ENCODE data around the gene MYH6. TPM values are rescaled to one million over a fixed set of nuclear protein-coding genes. Genes with fewer than 3 reads are reported as not detected.

Gene MYH6
- total and polyA plus RNA-seq, 12 donors, result 76.6 to 7,525 (median 314) TPM

- Histone ChIP-seq H3K4me3 (peak overlapping the region in 2 of 10 donors; percentile 18 to 33), H3K4me1 (peaks cover 0 to 44% (median 7%) of the 10 kb centered on the region in 9 donors), H3K9me3 (no peaks in the 10 kb centered on the region), H3K27ac (peak overlapping the region in 7 of 10 donors; percentile 1 to 87 (median 36)), H3K36me3 (peaks cover 0 to 66% (median 0%) of the 10 kb centered on the region in 9 donors), H3K27me3 (peaks cover 0 to 10% (median 0%) of the 10 kb centered on the region in 7 donors)
- DNase-seq (no peak), ATAC-seq (peak in 2 of 8 donors; percentile 1)
- no peak for TF ChIP-seq CTCF (IDR thresholded peaks at IDR 0.05)
- intact Hi-C loops (cut with DNase I), result loop anchor here in 1 of 10 donors (5.0 kb wide), 1 partner anchor 43 kb away; no protein-coding TSS in a partner anchor
- 47 to 66% methylated on average over 14 of the region's 14 CpGs for WGBS, 2 donors
Measured at GRCh38 chr14:23404331-23404900, 3.7 kb downstream of the MYH6 start.

GRCh38 chr14:23403908-23404307 lies 4.2 kb downstream of the MYH6 start:
- peak overlapping the region in 2 of 10 donors; percentile 18 to 33 for H3K4me3 ChIP-seq
- DNase-seq (no peak), ATAC-seq (no peak)
- peaks cover 0 to 39% (median 2%) of the 10 kb centered on the region in 9 donors for H3K4me1 ChIP-seq
- H3K27ac ChIP-seq, result peak overlapping the region in 7 of 10 donors; percentile 1 to 87 (median 36)
- H3K36me3 ChIP-seq, result peaks cover 0 to 70% (median 0%) of the 10 kb centered on the region in 9 donors
- 39 to 52% methylated on average over 4 of the region's 4 CpGs for WGBS, 2 donors
- no peak for TF ChIP-seq CTCF (IDR thresholded peaks at IDR 0.05)
- H3K27me3 ChIP-seq, result peaks cover 0 to 10% (median 0%) of the 10 kb centered on the region in 7 donors
- H3K9me3 ChIP-seq, result no peaks in the 10 kb centered on the region
- intact Hi-C loops (cut with DNase I), result loop anchor here in 1 of 10 donors (5.0 kb wide), 1 partner anchor 43 kb away; no protein-coding TSS in a partner anchor

- DNase-seq (no peak), ATAC-seq (no peak)
- peak overlapping the region in 2 of 10 donors; percentile 19 to 48 for H3K27ac ChIP-seq
- H3K4me3 ChIP-seq, result peak overlapping the region in 1 of 10 donors; percentile 10
- no peaks in the 10 kb centered on the region for H3K9me3 ChIP-seq
- intact Hi-C loops (cut with DNase I), result loop anchor here in 1 of 10 donors (5.0 kb wide), 1 partner anchor 44 kb away; no protein-coding TSS in a partner anchor
- no peak for TF ChIP-seq CTCF (IDR thresholded peaks at IDR 0.05)
- H3K36me3 ChIP-seq, result peaks cover 0 to 78% (median 0%) of the 10 kb centered on the region in 9 donors
- H3K4me1 ChIP-seq, result peaks cover 0 to 31% (median 0%) of the 10 kb centered on the region in 9 donors
- WGBS, 2 donors, result 53 to 62% methylated on average over 7 of the region's 7 CpGs
- H3K27me3 ChIP-seq, result peaks cover 0 to 10% (median 0%) of the 10 kb centered on the region in 7 donors
Measured at GRCh38 chr14:23403139-23403438, 5.0 kb downstream of the MYH6 start.

GRCh38 chr14:23402296-23403138 lies 5.6 kb downstream of the MYH6 start:
- ATAC-seq, result peak in 2 of 8 donors; percentile 1 to 15
- WGBS, 2 donors, result 43 to 44% methylated on average over 25 of the region's 25 CpGs
- DNase-seq, result no peak
- Histone ChIP-seq H3K9me3 (no peaks in the 10 kb centered on the region), H3K36me3 (peaks cover 0 to 82% (median 0%) of the 10 kb centered on the region in 9 donors), H3K4me1 (peaks cover 0 to 28% (median 0%) of the 10 kb centered on the region in 9 donors), H3K27ac (peak overlapping the region in 4 of 10 donors; percentile 19 to 48 (median 29)), H3K4me3 (peak overlapping the region in 1 of 10 donors; percentile 10), H3K27me3 (peaks cover 0 to 10% (median 0%) of the 10 kb centered on the region in 7 donors)
- intact Hi-C loops (cut with DNase I), result loop anchor here in 1 of 10 donors (5.0 kb wide), 1 partner anchor 45 kb away; no protein-coding TSS in a partner anchor
- TF ChIP-seq CTCF (IDR thresholded peaks at IDR 0.05), result no peak

All from heart right ventricle (tissue), 16 donors.